HG02798 (cell line): ENCODE measurements around the gene ELMO1.

Source experiments
- ATAC-seq: cut with Tn5 transposase; IDR thresholded peaks from one replicate; pipeline ENCODE4 v1.9.1; 2021; ENCODE audit warnings: mild to moderate bottlenecking; ENCODE audit not compliant: unreplicated experiment, poor library complexity

Gene ELMO1

GRCh38 chr7:37327288-37327687, 121.4 kb downstream of the ELMO1 start:
- no peak for ATAC-seq

- no peak for ATAC-seq
These were observed 124.7 kb downstream of the ELMO1 start for GRCh38 chr7:37323966-37324365.

DNA sequence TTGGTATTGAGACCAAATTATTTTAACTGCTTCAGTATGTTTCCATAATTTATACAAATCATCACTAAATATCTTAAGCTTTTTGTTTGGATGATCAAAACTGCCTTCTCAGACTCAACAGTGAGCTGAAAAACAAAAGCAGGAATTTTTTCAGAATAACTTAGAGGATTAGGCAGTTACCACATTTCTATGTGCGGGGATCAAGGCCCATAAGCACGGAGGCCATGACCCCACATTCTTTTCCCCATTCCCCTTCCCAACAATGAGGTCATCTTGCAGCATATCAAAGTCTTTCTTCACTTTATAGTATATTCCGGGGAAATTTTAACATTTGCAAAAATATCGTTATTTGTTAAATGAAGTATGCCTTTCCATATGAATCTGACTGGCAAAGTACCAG, 125.8 kb downstream of the ELMO1 start:
- ATAC-seq, result no peak

- ATAC-seq, result no peak
These were observed 127.7 kb downstream of the ELMO1 start for GRCh38 chr7:37320848-37321468.

DNA sequence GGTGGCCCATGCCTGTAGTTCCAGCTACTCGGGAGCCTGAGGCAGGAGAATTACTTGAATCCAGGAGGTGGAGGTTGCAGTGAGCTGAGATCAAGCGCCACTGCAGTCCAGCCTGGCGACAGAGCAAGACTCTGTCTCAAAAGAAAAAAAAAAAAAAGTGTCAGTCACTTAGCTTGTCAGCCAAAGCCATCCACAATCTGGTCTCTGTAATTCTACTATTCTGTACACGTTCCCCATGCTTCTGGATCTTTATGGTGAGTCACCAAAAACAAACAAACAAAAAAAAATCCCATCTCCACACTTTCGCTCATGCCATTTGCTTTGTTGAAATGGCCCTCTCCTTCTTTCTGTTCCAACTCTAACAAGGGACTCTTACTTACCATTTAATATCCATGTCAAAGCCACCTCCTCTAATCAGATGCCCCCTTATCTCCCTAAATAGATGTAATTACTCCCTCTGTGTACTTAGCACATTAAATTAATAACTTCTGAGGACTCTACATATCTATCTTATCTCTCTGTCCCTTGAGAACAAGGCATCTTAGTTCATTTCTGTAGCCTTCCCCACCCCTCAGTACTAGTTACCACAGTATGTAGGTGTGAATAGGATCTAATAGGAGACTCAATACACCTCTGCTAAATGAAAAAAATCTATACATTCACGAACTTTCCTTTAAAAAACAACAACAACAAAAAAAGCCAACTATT, 128.4 kb downstream of the ELMO1 start:
- no peak for ATAC-seq

DNA sequence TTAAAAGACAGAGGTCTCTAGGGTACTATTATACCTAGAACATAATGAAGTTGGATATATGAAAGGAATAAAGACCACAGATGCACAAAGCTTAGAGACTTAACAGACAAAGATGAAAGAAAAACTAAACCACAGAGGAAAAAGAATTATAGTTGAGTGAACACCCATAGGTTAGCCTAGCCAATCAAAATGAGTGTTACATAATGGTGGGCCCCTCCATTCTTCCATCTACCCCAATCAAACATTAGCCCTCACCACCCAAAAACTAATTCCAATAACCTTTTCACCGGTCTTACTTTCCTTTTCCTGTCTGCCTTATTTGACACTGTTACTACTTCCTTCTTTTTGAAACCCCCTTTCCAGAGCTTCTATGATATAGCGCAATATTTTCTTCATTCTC, 130.1 kb downstream of the ELMO1 start:
- ATAC-seq, result no peak

- no peak for ATAC-seq
These were observed 132.6 kb downstream of the ELMO1 start for GRCh38 chr7:37315772-37316715.

GRCh38 chr7:37312608-37313007, 136.1 kb downstream of the ELMO1 start:
- ATAC-seq, result no peak

DNA sequence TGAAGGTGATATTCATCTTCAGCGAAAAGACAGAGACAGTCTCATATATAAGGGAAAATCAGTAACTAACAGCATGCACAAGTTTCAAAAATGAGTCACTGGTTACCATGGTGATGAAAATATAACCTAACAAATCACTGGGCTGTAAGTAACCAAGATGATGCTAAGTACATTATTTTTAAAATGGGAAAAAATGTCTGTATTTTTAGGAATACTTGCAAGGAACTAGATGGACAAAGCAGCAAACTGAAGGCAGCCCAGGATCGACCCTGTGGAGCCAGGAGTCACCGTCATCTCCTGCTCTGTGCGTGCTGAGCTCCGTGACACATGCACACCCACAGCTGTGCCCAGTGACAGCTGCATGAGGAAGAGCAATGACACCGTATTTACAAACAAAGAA, 137.3 kb downstream of the ELMO1 start:
- no peak for ATAC-seq

DNA sequence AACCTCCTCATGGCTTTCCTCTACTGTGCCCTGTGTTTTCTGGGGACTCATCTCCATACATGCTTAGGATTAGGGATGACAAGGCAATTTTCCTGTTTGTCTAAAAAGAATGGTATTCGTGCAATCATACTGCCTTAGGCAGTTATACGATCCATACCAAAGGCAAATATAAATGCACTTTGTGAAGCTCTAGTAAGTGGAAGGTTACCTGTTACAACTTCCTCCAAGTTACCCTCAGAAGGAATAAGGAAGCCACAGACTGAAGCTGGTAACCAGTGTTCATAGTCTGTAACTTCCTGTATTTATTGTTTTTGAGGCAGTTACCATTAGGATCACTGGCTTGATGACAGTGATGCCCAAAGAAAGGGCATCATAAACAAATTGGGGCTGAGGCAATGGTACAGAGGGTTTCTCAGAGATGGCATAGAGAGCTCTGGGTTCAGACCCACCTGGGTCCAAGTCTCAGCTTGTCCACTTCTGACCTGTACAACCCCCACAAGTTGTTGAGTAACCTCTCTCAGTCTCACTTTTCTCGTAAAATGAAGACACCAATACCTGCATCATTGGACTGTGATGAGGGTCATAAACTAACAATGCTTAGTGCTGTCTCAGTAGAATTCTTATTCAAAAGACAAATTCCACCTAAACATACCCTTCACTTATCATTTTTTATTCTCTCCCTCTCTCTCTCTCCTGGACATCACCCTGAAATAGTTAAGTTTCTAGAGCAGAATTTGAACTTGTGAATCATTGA, 138.2 kb downstream of the ELMO1 start:
- ATAC-seq, result no peak

DNA sequence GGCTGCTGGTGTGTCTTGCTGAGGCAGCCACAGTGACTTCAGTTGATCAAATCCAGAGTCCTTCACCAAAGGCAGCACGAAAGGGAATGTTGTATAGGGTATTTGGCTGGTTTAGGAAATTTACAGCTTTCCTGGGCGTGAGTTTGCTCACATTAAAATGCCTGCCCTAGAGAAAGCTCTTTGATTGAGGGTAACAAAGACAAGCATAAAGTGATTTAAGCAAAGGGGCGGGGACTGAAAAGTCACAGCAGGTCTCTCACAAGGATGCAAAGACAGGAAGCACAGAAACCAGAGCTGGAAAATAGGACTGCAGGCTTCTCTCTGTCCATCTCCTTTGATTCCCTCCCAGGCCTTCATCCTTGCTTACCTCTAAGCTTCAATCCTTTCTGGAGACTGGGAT, 139.2 kb downstream of the ELMO1 start:
- no peak for ATAC-seq

- ATAC-seq, result no peak
These were observed 143.7 kb downstream of the ELMO1 start for GRCh38 chr7:37304921-37305320.

- no peak for ATAC-seq
These were observed 151.1 kb downstream of the ELMO1 start for GRCh38 chr7:37297546-37297945.

- ATAC-seq, result no peak
These were observed 153.3 kb downstream of the ELMO1 start for GRCh38 chr7:37295401-37295800.

DNA sequence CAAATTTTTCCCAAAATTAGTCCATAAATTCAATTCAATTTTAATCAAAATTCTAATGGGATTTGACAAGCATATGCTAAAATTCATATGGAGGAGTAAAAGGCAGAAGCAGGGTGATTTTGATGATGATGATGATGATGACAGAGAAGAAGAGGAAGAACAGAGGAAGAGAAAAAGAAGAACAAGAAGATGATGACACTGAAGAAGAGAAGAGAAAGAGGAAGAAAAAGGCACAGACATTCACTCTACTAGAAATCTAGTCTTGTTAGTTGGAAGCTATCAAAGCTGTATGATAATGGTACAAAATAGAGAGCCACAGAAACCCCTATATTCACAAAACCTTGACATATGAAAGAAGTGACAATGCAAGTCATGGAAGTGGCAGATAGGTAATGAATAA, 157.9 kb downstream of the ELMO1 start:
- ATAC-seq, result no peak

DNA sequence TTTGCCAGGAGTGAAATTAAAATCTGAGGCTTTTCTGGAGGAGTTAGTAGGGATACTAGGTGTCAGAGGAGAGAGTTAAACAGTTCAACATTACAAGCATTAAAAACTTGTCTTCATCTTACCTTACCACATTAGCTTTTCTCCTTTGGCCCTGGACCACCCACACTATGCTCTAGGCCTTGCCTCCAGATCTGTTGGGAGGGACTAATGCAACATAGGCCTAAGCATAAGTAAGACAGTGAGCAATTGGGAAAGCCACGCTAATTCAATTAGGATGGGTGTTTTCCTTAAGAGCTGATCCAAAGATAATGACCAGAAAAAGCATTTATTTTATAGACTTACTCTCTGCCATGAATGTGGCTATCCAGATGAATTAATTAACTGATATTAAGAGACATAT, 158.9 kb downstream of the ELMO1 start:
- ATAC-seq, result no peak

- no peak for ATAC-seq
These were observed 159.3 kb downstream of the ELMO1 start for GRCh38 chr7:37289367-37289766.

DNA sequence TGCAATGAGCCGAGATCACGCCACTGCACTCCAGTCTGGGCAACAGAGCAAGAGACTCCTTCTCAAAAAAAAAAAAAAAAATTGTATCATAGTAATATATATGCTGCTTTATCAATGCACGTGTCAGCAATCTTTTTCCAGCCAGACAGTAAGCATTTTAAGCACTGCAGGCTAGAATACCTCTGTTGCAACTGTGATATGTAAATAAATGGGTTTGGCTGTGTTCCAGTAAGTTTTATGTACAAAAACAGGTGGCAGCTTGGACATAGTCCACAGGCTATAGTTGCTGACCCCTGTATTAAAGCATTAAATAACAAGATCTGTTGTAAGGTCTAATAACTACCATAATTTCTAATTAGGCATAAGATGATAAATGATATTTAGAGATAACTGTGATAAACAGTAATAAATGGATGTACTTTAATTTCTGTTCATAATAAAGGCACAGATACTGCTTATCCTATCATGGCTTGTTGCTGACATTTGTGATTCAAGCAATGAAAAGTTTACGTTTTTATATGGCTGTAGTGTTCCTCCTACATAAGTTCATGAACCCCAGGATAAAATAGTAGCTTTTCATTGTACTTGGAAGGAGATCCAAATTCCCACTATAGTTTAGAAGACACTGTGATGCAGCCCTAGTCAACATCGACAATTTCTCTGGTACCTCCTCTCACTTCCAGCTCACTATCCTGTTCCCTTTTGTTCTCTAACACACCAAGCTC, 161.4 kb downstream of the ELMO1 start:
- ATAC-seq, result peak; percentile 52

- ATAC-seq, result no peak
These were observed 162.2 kb downstream of the ELMO1 start for GRCh38 chr7:37286454-37286832.
